ENCODE data around the gene ERBB4. TPM values are rescaled to one million over a fixed set of nuclear protein-coding genes. Genes with fewer than 3 reads are reported as not detected.

Gene ERBB4
- total and polyA plus RNA-seq, 10 of the 15 experiments (the other 5 are each of a cell fraction or from before 2014, with no cell fraction given), result under 0.01 to 0.23 (median 0.01) TPM; not detected in 4

DNA sequence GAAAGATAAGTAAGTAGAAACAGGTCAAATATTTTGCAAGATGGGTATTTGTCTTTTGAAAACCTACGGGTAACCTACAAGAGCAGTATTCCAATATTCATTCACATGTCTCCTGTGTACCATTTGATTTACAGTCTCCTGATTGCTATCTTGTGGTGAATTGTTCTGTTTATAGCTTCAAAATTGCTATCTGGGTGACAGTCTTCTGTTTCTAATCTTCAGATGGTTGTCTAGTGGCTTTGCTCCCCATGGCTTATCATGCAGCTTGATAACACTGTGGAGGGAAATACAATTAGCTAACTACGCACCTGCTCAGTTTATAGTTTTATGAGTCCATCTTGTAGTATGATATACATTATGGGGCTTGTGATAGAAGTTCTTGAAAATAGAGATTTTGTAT is 1165.4 kb downstream of the ERBB4 start:
- intact Hi-C loops (cut with micrococcal nuclease; ENCODE audit: unreplicated experiment) (no loop called here), in situ Hi-C loops (cut with MboI) (no loop called here)
- CTCF ChIA-PET, result interaction anchor here (1.5 kb wide), 1 partner anchor 81 kb away, joined by 3 read pairs; no protein-coding TSS in a partner anchor
- POLR2A ChIA-PET, result no interaction called here
- H3K79me2 ChIP-seq (ENCODE audit: control insufficient read depth, insufficient read depth, low read length), result no peaks in the 10 kb centered on the region
- H3K36me3 ChIP-seq (ENCODE audit: control insufficient read depth in 2 of 2, insufficient read depth in 2 of 2, low read length in 1 of 2), result no peaks in the 10 kb centered on the region
- no peak overlapping the region for H2AFZ ChIP-seq (ENCODE audit: control insufficient read depth, low read depth, low read length)
- no peak overlapping the region for H3K27ac ChIP-seq (ENCODE audit: control insufficient read depth, insufficient read depth)
- H3K4me1 ChIP-seq (ENCODE audit: control insufficient read depth, insufficient read depth, low read length), result no peaks in the 10 kb centered on the region
- FAIRE-seq (no peak), DNase-seq (ENCODE audit: low read depth, low spot score) (no peak), ATAC-seq (no peak)
- SMC1A ChIA-PET (ENCODE audit: uncharacterized antibody, unreplicated experiment), result interaction anchor here (0.9 to 1.6 kb wide), 2 partner anchors 25 to 216 kb away, joined by 3 to 5 read pairs; no protein-coding TSS in a partner anchor
- no peak overlapping the region for H3K4me2 ChIP-seq (ENCODE audit: control insufficient read depth, insufficient read depth)
- no peak overlapping the region for H3K4me3 ChIP-seq
- WGBS (ENCODE audit: insufficient coverage, insufficient replicate concordance, low lambda C conversion rate, missing lambda C conversion rate), result 43% methylated on average over 2 of the region's 2 CpGs
- RAD21 ChIA-PET (ENCODE audit: unreplicated experiment), result no interaction called here
- H4K20me1 ChIP-seq (ENCODE audit: control insufficient read depth, insufficient read depth), result no peaks in the 10 kb centered on the region
- BruUV-seq (replicated peaks), result no TSS peak
- no peak overlapping the region for H3K9ac ChIP-seq (ENCODE audit: control insufficient read depth, insufficient read depth, low read length)
- no peaks in the 10 kb centered on the region for H3K9me3 ChIP-seq (replicated peaks; ENCODE audit: control insufficient read depth, insufficient read depth, low read length)
- H3K27me3 ChIP-seq (replicated peaks in 1 of 2; ENCODE audit: control insufficient read depth in 2 of 2, insufficient read depth in 2 of 2, low read length in 1 of 2), result no peaks in the 10 kb centered on the region
- TF ChIP-seq SMAD5 (IDR thresholded peaks at IDR 0.05; ENCODE audit: low read depth) (no peak), SPI1 (IDR thresholded peaks at IDR 0.05; ENCODE audit: borderline replicate concordance, insufficient read depth, low read depth, low read length) (no peak), BMI1 (IDR thresholded peaks at IDR 0.05; ENCODE audit: borderline replicate concordance) (no peak), NFYA (IDR thresholded peaks at IDR 0.05; ENCODE audit: borderline replicate concordance, low read depth, low read length) (no peak), EED (IDR thresholded peaks at IDR 0.05; ENCODE audit: low read depth) (no peak), STAT1 (conservative IDR thresholded peaks at IDR 0.05) (no peak), TARDBP (IDR thresholded peaks at IDR 0.05; ENCODE audit: borderline replicate concordance) (no peak), TCF7 (IDR thresholded peaks at IDR 0.05; ENCODE audit: borderline replicate concordance) (no peak), NR2C2 (IDR thresholded peaks at IDR 0.05; ENCODE audit: borderline replicate concordance, control insufficient read depth, insufficient read length, low read depth) (no peak), NBN (IDR thresholded peaks at IDR 0.05) (no peak), CREB1 (IDR thresholded peaks at IDR 0.05; ENCODE audit: low read depth) (no peak), ASH2L (IDR thresholded peaks at IDR 0.05; ENCODE audit: borderline replicate concordance, low read depth) (no peak), MXI1 (IDR thresholded peaks at IDR 0.05; ENCODE audit: low read depth, low read length) (no peak)
- TF ChIP-seq, protein P1, sequence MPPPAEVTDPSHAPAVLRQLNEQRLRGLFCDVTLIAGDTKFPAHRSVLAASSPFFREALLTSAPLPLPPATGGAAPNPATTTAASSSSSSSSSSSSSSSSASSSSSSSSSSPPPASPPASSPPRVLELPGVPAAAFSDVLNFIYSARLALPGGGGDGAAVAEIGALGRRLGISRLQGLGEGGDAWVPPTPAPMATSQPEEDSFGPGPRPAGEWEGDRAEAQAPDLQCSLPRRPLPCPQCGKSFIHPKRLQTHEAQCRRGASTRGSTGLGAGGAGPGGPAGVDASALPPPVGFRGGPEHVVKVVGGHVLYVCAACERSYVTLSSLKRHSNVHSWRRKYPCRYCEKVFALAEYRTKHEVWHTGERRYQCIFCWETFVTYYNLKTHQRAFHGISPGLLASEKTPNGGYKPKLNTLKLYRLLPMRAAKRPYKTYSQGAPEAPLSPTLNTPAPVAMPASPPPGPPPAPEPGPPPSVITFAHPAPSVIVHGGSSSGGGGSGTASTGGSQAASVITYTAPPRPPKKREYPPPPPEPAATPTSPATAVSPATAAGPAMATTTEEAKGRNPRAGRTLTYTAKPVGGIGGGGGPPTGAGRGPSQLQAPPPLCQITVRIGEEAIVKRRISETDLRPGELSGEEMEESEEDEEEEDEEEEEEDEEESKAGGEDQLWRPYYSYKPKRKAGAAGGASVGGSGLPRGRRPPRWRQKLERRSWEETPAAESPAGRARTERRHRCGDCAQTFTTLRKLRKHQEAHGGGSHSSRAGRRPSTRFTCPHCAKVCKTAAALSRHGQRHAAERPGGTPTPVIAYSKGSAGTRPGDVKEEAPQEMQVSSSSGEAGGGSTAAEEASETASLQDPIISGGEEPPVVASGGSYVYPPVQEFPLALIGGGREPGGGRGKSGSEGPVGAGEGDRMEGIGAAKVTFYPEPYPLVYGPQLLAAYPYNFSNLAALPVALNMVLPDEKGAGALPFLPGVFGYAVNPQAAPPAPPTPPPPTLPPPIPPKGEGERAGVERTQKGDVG (CRISPR knock-in tag; IDR thresholded peaks at IDR 0.05), result no peak
- TF ChIP-seq, protein P2, sequence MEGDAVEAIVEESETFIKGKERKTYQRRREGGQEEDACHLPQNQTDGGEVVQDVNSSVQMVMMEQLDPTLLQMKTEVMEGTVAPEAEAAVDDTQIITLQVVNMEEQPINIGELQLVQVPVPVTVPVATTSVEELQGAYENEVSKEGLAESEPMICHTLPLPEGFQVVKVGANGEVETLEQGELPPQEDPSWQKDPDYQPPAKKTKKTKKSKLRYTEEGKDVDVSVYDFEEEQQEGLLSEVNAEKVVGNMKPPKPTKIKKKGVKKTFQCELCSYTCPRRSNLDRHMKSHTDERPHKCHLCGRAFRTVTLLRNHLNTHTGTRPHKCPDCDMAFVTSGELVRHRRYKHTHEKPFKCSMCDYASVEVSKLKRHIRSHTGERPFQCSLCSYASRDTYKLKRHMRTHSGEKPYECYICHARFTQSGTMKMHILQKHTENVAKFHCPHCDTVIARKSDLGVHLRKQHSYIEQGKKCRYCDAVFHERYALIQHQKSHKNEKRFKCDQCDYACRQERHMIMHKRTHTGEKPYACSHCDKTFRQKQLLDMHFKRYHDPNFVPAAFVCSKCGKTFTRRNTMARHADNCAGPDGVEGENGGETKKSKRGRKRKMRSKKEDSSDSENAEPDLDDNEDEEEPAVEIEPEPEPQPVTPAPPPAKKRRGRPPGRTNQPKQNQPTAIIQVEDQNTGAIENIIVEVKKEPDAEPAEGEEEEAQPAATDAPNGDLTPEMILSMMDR (IDR thresholded peaks at IDR 0.05 in 2 of 3, conservative IDR thresholded peaks at IDR 0.05 in 1 of 3; ENCODE audit: control insufficient read depth in 2 of 3, extremely low read depth in 1 of 3, insufficient read depth in 1 of 3, low read depth in 3 of 3, low read length in 3 of 3), result no peak
- TF ChIP-seq, protein P3, sequence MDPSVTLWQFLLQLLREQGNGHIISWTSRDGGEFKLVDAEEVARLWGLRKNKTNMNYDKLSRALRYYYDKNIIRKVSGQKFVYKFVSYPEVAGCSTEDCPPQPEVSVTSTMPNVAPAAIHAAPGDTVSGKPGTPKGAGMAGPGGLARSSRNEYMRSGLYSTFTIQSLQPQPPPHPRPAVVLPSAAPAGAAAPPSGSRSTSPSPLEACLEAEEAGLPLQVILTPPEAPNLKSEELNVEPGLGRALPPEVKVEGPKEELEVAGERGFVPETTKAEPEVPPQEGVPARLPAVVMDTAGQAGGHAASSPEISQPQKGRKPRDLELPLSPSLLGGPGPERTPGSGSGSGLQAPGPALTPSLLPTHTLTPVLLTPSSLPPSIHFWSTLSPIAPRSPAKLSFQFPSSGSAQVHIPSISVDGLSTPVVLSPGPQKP (IDR thresholded peaks at IDR 0.05; ENCODE audit: low read depth, low read length), result no peak
- TF ChIP-seq, protein P4, sequence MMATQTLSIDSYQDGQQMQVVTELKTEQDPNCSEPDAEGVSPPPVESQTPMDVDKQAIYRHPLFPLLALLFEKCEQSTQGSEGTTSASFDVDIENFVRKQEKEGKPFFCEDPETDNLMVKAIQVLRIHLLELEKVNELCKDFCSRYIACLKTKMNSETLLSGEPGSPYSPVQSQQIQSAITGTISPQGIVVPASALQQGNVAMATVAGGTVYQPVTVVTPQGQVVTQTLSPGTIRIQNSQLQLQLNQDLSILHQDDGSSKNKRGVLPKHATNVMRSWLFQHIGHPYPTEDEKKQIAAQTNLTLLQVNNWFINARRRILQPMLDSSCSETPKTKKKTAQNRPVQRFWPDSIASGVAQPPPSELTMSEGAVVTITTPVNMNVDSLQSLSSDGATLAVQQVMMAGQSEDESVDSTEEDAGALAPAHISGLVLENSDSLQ (IDR thresholded peaks at IDR 0.05), result no peak
